ENCODE data around the gene HOATZ.

DNA sequence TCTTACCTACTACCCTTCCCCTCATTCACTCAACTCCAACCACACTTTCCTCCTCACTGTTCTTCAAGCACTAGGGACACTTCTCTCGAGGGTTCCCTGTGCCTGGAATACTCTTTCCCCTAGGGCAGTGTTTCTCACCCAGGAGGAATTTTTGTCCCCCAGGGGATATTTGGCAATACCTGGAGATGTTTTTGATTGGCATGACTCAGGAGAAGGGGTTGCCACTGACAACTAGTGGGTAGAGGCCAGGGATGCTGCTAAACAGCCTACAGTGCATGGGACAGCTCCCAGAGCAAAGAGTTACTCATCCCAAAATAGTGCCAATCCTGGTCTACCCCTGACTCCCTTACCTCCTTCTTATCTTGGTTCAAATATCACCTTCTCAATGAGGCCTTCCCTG is 42.4 kb upstream of the HOATZ start:
- no peak for TF ChIP-seq RAD21 (IDR thresholded peaks at IDR 0.05; ENCODE audit: low read depth)
- TF ChIP-seq, protein P1, sequence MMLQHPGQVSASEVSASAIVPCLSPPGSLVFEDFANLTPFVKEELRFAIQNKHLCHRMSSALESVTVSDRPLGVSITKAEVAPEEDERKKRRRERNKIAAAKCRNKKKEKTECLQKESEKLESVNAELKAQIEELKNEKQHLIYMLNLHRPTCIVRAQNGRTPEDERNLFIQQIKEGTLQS (IDR thresholded peaks at IDR 0.05): no peak
- TF ChIP-seq, protein P2, sequence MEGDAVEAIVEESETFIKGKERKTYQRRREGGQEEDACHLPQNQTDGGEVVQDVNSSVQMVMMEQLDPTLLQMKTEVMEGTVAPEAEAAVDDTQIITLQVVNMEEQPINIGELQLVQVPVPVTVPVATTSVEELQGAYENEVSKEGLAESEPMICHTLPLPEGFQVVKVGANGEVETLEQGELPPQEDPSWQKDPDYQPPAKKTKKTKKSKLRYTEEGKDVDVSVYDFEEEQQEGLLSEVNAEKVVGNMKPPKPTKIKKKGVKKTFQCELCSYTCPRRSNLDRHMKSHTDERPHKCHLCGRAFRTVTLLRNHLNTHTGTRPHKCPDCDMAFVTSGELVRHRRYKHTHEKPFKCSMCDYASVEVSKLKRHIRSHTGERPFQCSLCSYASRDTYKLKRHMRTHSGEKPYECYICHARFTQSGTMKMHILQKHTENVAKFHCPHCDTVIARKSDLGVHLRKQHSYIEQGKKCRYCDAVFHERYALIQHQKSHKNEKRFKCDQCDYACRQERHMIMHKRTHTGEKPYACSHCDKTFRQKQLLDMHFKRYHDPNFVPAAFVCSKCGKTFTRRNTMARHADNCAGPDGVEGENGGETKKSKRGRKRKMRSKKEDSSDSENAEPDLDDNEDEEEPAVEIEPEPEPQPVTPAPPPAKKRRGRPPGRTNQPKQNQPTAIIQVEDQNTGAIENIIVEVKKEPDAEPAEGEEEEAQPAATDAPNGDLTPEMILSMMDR (IDR thresholded peaks at IDR 0.05 in 2 of 3, conservative IDR thresholded peaks at IDR 0.05 in 1 of 3; ENCODE audit: borderline replicate concordance in 1 of 3, insufficient read depth in 1 of 3, low read depth in 2 of 3, low read length in 2 of 3): no peak
- TF ChIP-seq, protein P3, sequence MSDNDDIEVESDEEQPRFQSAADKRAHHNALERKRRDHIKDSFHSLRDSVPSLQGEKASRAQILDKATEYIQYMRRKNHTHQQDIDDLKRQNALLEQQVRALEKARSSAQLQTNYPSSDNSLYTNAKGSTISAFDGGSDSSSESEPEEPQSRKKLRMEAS (IDR thresholded peaks at IDR 0.05): no peak
- TF ChIP-seq SIN3A (IDR thresholded peaks at IDR 0.05; ENCODE audit: low read depth): no peak
- TF ChIP-seq YY1 (IDR thresholded peaks at IDR 0.05; ENCODE audit: extremely low read depth, insufficient replicate concordance, low read depth, low read length): no peak
- TF ChIP-seq POLR2AphosphoS5 (IDR thresholded peaks at IDR 0.05; ENCODE audit: low read depth, low read length): no peak
- TF ChIP-seq TCF7L2 (IDR thresholded peaks at IDR 0.05; ENCODE audit: borderline replicate concordance, extremely low read depth, insufficient read depth, insufficient read length): no peak
- no peak for TF ChIP-seq CBX3 (IDR thresholded peaks at IDR 0.05; ENCODE audit: low read depth)
- TF ChIP-seq EZH2 (IDR thresholded peaks at IDR 0.05): no peak
- no peak for TF ChIP-seq FOSL1 (IDR thresholded peaks at IDR 0.05; ENCODE audit: low read depth)
- no peak for TF ChIP-seq SRF (IDR thresholded peaks at IDR 0.05; ENCODE audit: low read depth)
- no peak for TF ChIP-seq POLR2A (IDR thresholded peaks at IDR 0.05; ENCODE audit: borderline replicate concordance, extremely low read depth, insufficient read depth, insufficient read length)
